HG03280 (cell line): ENCODE measurements around the gene ABR.
"Not testable (repeated sequence)": the region's sequence is repeated elsewhere in the genome, so short reads cannot be mapped to it uniquely, and the experiment has no call there.

Experiments used
- ATAC-seq: cut with Tn5 transposase; IDR thresholded peaks from one replicate; pipeline ENCODE4 v1.9.1; 2021; ENCODE audit warnings: mild to moderate bottlenecking, moderate library complexity; ENCODE audit not compliant: unreplicated experiment

Gene ABR

DNA sequence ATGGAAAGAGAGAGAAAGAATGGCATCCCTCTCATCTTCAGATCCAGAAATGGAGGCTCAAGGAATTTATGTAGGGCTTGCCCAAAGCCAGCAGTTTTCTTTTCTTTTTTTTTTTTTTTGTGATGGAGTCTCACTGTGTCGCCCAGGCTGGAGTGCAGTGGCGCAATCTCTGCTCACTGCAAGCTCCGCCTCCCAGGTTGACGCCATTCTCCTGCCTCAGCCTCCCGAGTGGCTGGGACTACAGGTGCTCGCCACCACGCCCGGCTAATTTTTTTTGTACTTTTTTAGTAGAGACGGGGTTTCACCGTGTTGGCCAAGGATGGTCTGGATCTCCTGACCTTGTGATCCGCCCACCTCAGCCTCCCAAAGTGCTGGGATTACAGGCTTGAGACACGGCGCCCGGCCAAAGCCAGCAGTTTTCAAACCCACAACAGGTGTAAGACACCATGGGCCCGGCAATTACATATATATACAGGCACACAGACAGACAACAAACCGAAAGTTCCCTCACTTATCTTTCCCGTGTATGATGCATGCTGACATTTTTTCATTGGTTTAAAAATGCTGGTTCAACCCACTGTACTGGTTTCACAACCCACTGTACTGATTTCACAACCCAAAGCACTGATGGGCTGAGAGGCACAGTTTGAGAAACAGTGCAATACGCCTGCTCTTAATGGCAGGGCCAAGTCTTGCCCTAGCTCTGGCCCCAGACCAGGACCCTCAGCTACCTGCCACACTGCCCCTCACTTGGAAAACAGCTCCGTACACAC, 81.6 kb downstream of the ABR start:
- ATAC-seq, result not testable (repeated sequence)

GRCh38 chr17:1096215-1096614, 83.6 kb downstream of the ABR start:
- no peak for ATAC-seq

DNA sequence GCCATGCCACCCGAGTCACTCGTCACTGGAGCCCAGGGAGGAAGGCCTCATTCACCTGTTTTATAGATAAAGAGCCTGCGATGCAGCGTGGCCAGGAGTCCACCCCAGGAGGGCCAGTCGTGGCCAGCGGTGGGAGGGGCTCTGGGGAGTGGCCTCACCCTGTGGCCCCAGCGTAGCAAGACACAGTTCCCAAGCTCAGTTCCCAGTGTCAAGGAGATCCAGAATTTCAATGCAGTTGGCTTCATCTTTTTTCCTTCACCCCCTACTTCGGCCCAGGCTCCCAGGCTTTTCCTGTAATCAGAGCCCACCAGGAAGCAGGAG, 84.0 kb downstream of the ABR start:
- no peak for ATAC-seq

DNA sequence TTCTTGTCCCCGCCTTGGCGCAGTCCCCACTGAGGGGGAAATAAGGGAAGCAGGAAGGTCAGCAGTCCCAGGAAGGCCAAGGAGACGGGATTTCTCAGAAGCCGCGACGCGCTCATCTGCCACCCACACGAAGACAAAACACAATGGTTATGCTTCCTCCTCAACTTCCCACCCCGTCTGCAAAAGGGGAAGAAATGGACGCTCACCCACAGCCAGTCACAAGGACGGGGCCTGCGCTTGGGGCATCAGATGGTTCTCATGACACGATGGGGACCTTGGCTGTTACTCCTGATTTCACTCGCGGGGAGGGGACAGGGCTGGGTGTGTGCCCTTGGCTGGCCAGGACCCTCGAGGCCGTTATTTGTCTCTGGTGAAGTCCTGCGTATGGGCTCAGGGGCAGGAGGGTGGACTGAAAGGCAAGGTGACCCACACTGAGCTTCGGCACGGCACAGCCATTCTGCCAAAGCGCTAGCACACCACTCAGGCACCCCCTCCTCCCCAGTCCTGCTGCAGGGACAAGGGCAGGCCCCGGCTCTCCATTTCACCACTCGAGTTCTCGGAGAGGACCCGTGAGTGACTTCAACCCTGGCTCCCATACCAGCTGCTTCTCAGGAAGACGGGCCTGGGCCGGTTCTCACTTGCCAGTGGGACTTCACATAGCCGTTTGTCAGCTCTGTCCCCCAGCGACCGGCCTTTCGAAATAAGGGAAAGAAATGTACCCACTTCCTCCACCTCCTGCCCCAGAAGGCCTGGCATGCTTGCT, 84.5 kb downstream of the ABR start:
- no peak for ATAC-seq

- no peak for ATAC-seq
Observed at GRCh38 chr17:1094591-1094990, 85.2 kb downstream of the ABR start.

GRCh38 chr17:1091900-1092299, 87.9 kb downstream of the ABR start:
- ATAC-seq, result no peak

DNA sequence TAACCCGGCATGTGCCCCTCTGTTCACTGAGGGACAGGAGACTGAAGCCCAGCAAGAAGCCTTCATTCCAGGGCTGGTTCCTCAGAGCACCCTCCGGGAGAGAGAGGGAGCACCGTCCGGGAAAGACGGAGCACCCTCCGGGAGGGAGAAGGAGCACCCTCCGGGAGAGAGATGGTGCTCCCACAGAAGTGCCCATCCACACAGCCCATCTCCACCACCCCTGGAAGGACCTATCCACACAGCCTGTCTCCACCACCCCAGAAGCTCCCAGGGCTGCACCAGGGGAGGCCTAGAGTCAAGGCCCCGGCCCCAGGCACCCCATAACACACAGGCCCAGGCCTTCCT, 88.6 kb downstream of the ABR start:
- no peak for ATAC-seq

DNA sequence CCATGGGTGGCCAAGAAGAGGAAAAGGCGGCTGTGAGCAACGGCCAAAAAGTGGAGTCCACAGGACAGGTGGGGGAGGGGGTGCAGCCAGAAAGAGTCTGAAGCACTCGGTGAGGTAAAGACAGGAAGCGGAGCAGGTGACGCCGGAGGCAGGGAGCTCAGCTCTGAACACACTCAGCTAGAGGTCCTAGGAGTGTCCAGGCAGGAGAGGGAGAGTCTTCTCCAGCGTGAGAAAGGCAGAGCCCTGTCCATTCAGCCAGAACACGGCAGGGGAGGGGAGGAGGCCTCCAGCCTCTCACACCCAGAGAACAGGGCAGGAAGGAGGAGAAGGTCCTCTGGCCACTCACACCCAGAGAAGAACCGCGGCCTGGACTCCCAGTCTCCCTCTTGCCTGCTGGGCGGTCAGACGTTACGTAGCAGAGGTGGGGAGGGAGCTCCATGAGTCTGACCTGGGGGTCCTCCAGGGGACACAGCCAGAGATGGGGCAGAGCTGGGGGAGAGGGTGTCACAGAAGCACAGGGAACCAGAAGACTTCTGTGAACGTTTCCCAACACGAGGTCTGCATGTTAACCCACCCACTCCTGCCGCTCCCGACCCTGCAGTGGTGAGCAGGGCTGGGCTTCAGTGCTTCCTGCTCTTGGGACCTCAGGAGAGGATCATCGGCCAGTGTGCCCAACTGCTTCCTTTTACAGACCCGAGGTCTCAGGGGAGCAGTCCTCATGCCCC, 89.2 kb downstream of the ABR start:
- ATAC-seq, result no peak

DNA sequence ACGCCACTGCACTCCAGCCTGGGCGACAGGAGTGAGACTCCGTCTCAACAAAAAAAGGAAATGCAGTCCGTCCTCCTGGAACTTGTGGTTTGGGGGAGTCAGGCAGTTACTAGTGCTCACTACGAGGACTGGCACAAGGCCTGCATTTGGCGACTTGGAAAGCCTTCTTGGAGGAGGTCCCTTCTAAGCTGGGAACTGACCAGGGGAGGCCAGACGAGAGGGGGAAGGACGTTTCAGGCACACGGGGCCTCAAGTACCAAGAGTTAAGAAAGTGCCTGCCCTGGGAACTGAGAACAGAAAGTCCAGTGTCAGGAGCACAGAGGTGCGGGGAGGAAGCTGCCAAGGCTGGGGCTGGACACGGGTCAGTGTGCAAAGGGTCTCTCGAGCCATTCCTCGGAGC, 89.9 kb downstream of the ABR start:
- no peak for ATAC-seq

GRCh38 chr17:1087381-1088241, 92.2 kb downstream of the ABR start:
- no peak for ATAC-seq

GRCh38 chr17:1083451-1084187, 96.2 kb downstream of the ABR start:
- ATAC-seq, result no peak

GRCh38 chr17:1082579-1082978, 97.2 kb downstream of the ABR start:
- no peak for ATAC-seq

- ATAC-seq, result no peak
Observed at GRCh38 chr17:1078831-1079561, 100.8 kb downstream of the ABR start.

GRCh38 chr17:1077986-1078711, 101.6 kb downstream of the ABR start:
- no peak for ATAC-seq

DNA sequence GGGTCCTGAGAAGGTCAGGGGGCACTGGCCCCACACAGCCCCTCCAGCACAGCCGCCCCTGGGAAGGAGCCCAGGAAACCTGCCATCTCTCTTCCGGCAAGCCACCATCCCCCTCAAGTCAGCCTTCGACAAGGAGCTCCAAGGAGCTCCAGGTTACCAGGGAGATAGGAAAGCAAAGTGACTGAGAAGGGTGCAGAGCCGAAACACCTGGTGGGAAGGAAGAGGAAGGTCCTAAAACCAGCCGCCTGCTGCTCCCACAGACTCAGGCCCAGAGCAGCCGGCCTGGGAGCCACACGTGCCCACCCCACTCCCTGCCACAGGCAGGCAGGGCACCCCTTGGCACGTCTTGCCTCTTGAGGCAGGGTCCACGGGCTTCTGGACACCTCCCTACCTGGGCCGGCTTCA, 102.2 kb downstream of the ABR start:
- ATAC-seq, result no peak

DNA sequence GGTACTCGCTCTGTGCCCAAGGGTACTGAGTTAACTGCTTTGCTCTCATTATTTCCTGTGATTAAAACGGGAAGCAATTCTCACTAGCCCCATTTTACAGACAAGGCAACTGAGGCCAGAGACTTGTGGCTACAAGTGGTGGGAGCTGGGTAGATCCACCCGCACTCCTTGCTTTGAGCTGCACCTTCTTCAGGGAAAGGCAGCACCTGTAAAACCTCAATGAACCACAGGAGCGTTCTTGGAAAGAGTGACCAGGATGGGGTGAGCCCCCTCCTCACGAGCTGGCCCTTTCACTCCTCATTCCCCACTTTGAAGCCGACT, 102.8 kb downstream of the ABR start:
- no peak for ATAC-seq

GRCh38 chr17:1076299-1076981, 103.3 kb downstream of the ABR start:
- ATAC-seq, result no peak

- ATAC-seq, result no peak
Observed at GRCh38 chr17:1074886-1075605, 104.7 kb downstream of the ABR start.
